ENCODE data around the gene DIRAS2.
"Not testable (repeated sequence)": the region's sequence is repeated elsewhere in the genome, so short reads cannot be mapped to it uniquely, and the experiment has no call there.

DIRAS2 gene, protein sequence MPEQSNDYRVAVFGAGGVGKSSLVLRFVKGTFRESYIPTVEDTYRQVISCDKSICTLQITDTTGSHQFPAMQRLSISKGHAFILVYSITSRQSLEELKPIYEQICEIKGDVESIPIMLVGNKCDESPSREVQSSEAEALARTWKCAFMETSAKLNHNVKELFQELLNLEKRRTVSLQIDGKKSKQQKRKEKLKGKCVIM

DNA sequence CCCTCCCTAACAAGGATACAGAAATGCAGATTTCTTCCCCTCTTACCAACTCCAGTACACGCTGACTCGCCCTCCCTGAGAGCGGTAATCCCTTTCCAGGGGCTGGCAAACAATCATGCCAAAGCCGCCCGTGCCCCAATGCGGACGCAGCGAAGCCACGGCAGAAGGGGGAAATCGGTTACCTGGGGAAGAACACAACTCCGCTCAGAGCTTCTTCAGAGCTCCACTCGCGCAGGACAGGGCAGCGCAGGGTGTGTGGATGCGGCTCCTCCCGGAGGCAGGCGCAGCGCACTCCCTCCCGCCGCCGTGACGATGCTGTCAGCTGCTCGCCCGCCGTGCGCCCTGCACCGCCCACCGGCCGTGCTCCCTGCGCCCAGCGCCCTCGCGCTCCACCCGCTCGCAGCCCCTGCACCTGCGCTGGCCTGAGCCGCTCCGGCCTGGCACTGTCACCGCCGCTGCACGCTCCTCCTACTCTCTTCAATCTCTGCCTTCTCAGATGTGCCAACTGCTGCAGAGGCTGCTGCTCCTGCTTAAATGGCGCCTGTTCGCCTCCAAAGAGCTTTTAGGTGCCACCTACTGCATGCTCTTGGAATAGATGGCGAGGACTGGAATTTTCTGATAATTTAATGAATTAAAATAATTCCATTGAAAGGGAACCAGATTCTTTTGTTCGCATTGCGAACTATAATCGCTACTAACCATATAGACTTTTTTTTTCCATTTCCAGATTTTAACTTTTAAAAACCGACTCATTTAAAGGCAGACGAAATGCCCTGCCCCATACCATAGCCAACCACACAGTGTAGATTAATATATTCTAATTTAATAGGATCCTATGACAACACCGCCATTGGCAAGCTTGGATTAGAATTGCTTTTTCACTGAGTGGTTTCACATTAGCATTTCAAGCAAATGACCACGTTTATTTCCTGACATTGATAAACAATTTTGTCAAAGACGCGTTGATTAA lies at the start of gene DIRAS2:
Gene DIRAS2 (minus strand): TSS at position 255 of the 970 bp plus-strand sequence. CDS start 28,997 bp downstream, outside the sequence.
- DNase-seq = peak; percentile 93

DNA sequence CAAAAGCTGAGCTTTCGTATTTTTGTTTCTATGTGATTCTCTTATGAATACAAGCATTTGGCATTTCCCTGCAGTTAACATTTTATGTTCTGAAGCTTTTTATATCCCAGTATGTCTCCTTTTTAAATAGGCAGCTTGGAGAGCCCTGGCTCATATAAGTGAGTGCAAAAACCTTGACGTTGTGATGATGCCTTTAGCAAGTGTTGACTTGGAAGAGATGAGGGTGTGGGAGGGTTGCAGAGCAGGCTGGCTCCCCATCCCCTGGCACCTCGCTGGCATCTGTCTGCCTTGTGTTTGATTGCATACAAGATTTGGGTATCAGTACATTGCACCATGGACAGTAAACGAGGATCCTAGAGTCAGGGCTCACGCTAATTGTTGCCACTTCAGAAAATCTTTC lies 42.1 kb upstream of the DIRAS2 start:
- DNase-seq = no peak

DNA sequence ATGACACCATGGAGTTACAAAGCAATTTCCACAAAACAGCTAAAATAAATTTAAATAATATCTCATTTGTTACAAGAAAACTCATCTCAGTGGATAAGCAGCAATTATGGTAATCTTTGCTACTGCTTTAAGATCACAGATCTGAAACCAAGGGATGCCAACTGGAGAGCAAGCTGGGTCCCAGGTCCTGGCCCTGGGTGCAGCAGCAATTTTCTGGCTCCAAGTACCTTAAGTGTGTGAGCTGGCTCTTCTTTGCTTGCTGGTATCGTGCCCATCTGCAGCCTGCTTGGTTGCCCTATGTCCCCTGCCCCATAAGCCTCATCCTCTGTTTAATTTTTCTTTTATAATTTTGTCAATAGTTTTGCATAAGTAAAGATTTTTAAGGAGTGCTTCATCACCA lies 41.5 kb upstream of the DIRAS2 start:
- DNase-seq = no peak

DNA sequence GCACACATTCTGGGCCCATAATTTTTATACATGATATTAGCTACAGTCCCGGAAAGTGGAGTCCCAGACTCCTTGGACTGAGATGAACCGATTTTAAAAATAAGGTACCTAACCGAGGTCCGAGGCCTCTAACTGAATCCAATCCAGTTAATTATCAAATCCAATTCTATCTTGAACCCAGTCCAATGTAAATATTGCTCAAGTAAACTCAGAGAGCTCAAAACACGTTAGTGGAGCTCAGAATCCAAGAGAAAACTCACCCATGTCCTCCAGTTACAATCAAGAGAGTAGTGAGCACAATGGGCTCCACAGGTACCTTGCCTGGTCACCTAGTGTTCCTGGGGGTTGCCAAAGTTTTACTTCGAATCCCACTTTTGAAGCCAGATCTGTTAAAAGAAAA lies 37.9 kb upstream of the DIRAS2 start:
- peak; percentile 27 for DNase-seq

DNA sequence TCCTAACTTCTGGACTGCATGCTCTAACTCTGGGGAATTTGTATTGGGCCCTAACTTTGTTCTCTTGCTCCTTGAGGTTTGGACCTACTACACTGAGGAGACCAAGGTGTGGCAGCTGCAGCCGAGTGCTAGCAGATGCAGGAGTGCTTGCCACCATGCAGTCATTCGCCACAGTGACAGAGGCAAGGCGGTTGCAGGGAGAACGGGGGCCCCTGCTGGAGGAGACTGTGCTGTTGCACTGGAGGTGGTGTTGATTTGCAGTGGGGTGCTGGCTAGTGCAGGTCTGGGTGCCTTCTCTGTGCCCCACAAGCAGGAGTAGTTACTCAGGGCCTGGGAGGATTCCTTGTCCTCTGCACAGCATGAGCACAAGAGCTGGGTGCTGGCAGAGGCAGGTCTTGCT lies 22.4 kb upstream of the DIRAS2 start:
- no peak for DNase-seq

DNA sequence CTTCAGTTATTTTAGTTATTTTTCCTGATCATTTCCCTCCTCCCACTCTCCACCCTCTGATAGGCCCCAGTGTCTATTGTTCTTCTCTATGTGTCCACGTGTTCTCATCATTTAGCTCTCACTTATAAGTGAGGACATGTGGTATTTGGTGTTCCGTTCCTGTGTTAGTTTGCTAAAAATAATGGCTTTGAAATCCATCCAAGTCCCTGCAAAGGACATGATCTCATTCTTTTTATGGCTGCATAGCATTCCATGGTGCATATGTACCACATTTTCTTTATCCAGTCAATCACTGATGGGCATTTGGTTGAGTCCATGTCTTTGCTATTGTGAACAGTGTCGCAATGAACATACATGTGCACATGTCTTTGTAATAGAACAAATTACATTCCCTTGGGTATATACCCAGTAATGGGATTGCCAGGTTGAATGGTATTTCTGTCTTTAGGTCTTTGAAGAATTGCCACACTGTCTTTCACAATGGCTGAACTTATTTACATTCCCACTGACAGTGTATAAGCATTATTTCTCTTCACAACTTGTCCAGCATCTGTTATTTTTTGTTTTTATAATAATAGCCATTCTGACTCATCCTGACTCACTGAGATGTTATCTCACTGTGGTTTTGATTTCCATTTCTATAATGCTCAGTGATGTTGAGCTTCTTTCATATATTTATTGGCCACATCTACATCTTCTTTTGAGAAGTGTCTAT lies 17.2 kb upstream of the DIRAS2 start:
- DNase-seq = no peak

DNA sequence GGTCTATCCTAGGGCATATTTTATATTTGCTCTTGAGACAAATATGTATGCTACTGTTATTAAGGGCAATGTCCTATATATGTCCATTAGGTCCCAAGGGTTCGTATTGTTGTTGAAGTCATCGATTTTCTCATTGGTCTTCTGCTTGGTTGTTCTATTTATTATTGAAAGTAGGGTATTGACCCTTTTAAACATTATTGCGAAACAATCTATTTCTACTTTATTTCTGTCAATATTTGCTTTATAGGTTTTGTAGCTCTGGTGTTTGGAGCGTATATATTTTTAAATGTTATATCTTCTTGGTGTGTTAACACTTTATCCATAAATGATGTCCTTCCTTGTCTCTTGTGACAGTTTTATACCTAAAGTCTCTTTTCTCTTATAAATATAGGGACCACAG lies 16.2 kb upstream of the DIRAS2 start:
- no peak for DNase-seq

DNA sequence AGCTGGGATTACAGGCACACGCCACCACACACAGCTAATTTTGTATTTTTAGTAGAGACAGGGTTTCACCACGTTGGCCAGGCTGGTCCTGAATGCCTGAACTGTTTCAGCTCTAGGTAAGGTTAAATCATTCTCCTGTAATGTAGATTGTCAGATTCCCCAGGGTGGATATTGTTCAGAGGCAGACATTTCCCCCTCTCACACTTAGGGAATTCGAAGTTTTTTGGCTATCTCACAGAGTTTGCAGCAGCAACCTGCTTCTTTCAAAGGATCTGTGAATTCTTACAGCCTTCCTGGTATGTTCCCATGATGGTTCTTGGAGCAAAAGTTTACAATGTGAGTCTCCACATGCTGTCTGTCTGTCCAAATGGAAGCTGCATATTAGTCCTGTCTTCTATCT lies 15.6 kb upstream of the DIRAS2 start:
- DNase-seq = no peak

DNA sequence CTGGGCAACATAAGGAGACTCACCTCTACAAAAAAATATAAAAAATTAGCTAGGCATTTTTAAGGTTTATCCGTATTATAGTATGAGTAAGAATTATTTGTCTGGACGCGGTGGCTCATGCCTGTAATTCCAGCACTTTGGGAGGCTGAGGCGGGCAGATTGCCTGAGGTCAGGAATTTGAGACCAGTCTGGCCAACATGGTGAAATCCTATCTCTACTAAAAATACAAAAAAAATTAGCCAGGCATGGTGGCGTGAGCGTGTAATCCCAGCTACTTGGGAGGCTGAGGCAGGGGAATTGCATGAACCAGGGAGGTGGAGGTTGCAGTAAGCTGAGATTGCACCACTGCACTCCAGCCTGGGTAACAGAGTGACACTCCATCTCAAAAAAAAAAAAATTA lies 14.3 kb upstream of the DIRAS2 start:
- not testable (repeated sequence) for DNase-seq

DNA sequence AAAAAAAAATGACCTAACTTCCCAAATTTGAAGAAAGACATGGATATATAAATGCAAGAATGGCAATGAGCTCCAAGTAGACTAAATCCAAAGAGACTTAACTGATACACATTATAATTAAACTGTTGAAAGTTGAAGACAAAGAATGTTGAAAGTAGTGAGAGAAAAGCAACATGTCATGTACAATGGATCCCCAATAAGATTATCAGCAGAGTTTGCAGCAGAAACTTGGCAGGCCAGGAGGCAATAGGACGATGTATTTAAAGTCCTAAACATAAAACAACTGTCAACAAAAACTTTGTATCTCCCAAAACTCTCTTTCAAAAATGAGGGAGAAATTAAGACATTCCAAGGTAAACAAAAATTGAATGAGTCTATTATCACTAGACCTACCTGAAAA lies 8.6 kb upstream of the DIRAS2 start:
- no peak for DNase-seq

DNA sequence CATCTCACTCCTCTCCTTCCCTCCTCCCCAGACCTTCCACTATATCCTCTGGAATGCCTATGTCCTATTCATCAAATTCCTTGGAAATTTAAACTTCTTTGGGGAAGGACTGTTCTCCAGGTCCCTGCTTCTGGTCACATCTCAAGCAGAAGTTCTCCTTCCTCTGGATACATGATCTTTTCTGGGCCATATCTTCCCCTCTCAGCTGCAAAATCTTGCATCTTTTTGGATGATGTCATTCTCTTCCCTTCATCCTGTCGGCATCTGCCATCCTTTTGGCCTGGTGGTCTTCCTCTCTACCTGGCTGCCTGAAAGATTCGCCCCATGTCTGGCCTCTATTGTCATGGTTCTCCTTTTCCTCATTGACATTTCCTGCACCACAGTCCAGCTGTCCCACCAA lies 5.2 kb upstream of the DIRAS2 start:
- no peak for DNase-seq

DNA sequence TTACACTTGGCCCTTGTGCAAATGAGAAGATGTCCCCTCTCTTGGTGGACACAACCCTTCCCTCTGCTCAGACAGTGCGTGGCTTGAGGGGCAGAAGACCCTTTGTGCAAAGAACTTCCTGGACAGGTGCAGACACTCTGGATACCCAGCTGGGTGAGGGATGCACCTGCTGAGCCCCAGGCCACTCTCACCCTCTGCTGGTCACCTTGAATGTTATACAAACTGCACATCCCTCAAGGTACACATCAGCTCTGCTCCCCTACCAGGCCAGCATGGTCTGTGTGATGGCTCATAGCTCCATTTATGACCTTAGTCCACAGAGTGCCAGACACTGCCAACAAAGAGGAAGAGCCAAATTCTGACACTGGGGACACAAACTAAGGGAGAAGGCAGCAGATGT lies 3.1 kb upstream of the DIRAS2 start:
- DNase-seq = peak; percentile 24

DNA sequence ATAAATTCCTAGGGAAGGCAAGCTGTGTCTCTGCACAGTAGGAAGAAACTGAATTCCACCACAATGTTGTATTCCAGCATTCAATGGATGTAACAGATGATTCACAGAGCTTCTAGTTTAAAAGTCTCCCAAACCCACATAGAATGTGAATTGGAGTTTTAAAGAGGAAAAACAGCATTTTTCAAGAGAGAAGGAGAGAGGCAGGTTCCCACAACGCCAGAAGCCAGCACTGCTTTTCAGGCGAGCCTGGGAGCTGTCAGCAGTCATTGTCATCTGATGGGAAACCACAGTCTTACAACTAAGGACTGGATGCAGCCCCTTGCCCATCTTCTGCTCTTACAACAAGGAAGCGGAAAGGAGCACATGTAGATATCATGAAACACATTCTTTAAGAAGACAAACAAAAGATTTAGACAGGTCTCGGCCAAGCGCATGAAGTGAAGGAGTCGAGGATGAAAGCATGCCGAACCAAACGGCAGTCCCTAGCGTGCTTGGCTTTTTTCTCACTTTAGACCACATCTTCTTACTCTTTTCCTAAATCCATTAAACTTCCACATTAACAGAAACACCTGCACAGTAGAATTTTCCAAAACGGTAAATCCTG lies 638 bp downstream of the DIRAS2 start:
- DNase-seq = no peak

DNA sequence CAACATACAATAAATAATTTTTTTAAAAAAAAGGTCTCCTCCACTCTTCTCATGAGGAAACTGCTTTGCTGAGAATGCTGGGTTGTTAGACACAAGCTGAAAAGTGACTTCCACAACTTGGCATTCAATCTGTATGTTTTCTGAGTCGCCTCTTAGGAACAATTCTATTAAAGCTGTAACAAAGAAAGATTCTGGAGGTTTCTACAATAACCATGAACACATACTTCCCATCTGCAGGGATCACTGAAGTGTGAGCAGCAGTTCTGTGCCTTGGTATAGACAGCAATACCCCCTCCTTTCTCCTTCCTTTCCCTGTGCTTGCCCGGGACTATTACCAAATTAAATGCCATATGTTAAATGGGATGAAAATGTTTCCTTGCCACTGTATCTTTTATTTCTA lies 1.5 kb downstream of the DIRAS2 start:
- DNase-seq = no peak

DNA sequence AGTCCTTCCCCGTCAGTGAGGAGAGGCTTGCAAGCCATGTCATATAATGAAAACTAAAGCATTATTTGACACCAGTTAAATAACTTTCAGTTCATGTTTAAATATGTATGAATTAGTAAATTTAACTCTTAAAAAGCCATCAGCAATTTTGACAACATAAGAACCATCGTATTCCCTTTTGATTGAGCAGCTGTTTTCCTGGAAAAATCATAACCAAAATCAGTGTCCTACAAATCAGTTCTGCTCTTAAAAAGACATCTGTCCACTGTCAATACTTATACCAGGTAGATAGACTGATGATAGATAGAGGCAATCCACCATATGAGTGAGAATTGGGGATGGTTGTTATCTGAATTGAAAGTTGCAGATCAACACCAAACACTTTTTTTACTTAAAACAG lies 2.3 kb downstream of the DIRAS2 start:
- DNase-seq = no peak

DNA sequence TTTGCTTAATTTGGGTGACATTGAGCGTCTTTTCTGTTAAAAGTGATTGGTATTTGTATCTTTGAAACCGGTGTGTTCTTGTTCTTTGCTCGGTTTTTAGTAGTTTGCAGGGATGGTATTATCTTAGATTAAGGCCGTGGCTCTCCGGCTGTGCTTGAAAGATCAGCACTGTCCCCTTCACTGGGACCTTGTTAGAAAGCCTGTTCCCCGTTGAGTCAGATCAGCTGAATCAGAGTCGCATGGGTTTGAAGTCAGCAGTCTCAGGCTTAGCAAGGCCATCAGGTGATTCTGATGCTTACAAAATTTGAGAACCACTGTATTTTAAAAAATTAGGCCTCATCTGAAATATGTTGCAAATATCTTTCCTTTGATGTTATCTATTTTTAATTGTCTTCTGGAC lies 5.0 kb downstream of the DIRAS2 start:
- DNase-seq = no peak

DNA sequence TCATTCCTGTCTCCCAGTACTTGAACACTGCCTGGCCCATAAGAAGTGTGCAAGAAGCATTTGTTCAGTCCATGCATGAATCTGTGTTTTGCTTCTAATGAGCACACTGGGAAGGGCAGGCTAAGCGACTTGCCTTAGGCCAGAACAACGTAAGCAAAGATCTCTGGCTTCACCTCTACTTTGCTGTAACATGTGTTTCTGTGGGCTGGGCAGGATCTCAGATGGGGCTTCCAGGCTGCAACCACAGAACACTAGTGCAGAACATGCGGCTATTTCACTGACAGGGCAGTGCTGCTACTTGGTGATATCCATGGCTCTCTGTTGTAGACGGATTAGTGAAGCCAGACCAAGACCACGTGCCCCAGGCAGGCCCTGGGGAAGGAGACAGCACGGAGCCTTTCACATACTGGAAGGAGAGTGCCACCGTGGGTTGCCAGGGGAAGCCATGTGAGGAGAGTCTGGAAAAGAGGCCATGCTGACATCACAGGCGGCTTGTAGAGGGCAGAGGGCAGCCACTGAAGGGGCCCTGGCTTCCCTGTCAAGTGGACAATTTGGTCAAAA lies 9.9 kb downstream of the DIRAS2 start:
- DNase-seq = no peak

DNA sequence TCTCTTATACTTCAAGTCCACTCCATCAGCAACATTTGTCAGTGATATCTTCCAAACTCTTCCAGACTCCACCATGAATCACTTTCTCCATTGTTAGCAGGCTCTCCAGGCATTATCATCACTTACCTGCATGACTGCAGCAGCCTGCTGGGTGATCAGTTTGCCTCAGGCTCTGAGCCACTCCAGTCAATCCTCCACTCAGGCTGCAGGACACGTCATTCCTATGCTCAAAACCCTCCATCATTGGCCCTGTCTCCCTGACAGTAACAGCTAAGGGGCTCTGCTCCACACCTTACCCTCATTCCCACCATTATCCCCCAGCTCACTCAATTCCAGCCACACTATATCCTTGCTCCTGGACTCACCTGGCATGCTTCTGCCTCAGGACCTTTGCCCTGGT lies 10.7 kb downstream of the DIRAS2 start:
- DNase-seq = no peak

DNA sequence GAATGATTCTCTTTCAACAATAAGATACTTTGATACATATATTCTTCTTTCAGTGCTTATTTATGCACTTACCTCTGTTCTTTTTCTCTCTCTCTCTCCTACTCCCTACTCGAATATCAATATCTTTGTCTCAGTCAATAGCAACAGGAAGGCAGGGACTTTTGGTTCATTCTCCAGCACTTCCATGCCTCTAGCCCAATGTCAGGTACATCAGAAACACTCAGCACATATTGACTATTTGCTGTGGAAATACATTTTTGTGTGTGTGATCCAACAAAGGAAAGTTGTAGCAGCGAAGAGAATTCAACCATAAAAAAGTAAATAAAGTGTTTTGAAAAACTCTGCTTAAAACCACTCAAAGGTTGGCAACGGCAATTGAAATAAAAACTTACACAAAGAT lies 12.6 kb downstream of the DIRAS2 start:
- no peak for DNase-seq

DNA sequence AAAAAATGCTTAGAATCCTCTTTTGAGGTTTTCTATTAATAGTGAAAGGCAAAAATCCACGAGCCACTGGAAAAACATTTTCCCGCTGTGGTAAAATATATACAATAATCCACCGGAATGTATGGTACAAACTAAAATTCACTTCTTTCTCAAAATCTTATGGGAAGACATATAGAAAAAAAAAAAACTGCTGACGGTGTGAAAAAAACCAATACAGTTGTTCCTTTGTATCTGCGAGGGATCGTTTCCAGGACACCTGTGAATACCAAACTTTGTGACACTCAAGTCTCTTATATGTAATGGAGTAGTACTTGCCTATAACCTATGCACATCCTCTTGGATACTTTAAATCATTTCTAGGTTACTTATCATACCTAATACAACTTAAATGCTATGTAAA lies 13.3 kb downstream of the DIRAS2 start:
- no peak for DNase-seq

DNA sequence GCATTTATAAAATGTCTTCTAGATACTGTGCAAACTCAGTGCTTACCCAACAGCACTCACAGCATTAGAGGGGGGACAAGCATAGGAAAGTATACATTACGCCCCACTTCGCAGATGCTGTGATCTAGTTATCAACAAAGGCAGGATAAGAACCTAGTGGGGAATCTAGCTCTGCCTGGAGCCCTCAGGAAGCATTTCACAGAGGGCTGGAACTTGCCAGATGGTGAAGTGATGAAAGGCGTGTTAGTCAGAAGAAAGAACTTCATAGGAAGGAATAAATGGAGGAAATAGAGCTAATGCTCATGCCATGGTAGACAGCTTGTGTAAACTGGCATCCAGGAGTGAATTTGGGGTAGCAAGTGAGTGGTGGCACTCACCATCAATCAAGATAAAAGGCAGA lies 25.8 kb downstream of the DIRAS2 start:
- DNase-seq = no peak

DNA sequence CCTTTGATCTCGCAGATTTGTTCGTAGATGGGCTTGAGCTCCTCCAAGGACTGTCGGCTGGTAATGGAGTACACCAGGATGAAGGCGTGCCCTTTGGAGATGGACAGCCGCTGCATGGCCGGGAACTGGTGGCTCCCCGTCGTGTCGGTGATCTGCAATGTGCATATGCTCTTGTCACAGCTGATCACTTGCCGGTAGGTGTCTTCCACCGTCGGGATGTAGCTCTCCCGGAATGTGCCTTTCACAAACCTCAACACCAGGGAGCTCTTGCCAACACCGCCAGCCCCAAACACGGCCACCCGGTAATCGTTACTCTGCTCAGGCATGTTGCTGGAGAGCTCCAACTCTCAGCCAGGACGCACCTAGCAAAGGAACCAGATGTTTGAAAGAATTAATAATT lies 29.1 kb downstream of the DIRAS2 start:
- DNase-seq = no peak

DNA sequence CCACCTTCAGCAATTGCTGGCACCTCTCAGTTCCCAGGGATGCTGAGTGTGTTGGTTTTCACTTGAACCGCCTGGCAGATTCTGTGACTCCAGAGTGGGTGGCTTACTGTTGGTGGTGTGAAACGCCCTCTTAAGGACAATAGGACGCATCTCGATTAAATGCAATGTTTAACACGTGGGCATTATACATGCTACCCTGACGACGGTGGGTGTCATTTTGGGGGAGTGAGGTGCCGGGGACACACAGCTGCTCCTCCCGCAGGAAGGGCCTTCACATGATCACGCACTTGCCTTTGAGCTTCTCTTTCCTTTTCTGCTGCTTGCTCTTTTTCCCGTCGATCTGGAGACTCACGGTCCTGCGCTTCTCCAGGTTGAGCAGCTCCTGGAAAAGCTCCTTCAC lies 29.7 kb downstream of the DIRAS2 start:
- no peak for DNase-seq
